ENCODE data around the gene KCNA10.

The KCNA10 gene

DNA sequence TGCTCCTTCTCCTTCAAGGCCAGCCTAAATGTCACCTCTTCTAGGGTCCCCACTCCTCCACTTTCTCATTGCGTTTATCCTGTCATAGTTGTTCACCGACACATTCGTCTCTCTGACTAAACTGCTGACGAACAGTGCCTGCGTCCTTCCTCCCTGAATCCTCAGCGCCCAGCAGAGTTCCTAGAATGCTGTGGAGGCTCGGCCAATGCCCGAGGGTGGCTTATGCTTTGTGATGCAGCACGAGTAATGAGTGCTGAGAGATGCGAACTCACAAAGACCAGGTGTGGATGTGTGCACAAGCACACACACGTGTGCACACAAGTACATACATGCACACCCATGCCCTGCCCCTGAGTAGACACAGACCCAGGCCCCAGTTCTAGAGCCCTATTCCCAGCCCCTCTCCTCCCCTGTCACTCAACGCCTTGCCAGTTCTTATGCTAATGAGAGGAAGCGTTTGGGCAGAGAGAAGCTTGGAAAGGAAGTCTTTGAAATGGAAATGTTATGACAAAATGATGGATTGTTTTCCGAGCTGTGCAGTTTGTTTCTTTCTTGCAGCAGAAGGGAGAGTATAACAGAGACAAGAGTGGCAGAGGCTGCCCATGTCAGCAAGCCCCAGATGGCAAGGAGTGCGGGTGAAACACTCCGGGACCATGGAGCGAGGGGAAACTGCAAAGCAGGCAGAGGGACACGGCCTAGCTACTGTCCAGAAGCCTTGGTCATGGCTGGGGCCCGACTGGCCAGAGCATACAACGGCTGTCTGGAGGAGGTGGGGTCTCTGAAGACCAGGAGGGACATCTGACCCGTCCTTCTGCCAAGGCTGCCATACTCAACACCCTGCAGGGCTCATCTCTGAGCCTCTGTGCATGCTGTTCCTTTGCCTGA lies 24.2 kb downstream of the KCNA10 start:
- Histone ChIP-seq H3K4me3 (ENCODE audit: low read depth, low read length) (no peak overlapping the region), H3K27ac (ENCODE audit: extremely low read depth, low read depth, low read length) (no peak overlapping the region), H3K36me3 (ENCODE audit: control insufficient read depth in 2 of 2, insufficient read depth in 1 of 2, low read length in 2 of 2) (no peaks in the 10 kb centered on the region), H3K4me1 (ENCODE audit: control insufficient read depth, insufficient read depth, low read length) (no peaks in the 10 kb centered on the region), H3K9me3 (ENCODE audit: control insufficient read depth, insufficient read depth, low read depth, low read length) (no peaks in the 10 kb centered on the region)
- ChIA-PET POLR2A (no interaction called here), CTCF (interaction anchor here (0.5 to 7.7 kb wide), 36 partner anchors 9 to 654 kb away, joined by 3 to 241 read pairs (median 6); partner anchors contain the start of genes KCNC4 and LAMTOR5)
- no peak for TF ChIP-seq ZNF214 (tag by site-specific recombination; IDR thresholded peaks at IDR 0.05; ENCODE audit: borderline replicate concordance)
- no peak for TF ChIP-seq ZNF311 (tag by site-specific recombination; IDR thresholded peaks at IDR 0.05; ENCODE audit: borderline replicate concordance)
- no peak for TF ChIP-seq ZNF830 (tag by site-specific recombination; IDR thresholded peaks at IDR 0.05; ENCODE audit: low read depth)
- TF ChIP-seq, protein P1, sequence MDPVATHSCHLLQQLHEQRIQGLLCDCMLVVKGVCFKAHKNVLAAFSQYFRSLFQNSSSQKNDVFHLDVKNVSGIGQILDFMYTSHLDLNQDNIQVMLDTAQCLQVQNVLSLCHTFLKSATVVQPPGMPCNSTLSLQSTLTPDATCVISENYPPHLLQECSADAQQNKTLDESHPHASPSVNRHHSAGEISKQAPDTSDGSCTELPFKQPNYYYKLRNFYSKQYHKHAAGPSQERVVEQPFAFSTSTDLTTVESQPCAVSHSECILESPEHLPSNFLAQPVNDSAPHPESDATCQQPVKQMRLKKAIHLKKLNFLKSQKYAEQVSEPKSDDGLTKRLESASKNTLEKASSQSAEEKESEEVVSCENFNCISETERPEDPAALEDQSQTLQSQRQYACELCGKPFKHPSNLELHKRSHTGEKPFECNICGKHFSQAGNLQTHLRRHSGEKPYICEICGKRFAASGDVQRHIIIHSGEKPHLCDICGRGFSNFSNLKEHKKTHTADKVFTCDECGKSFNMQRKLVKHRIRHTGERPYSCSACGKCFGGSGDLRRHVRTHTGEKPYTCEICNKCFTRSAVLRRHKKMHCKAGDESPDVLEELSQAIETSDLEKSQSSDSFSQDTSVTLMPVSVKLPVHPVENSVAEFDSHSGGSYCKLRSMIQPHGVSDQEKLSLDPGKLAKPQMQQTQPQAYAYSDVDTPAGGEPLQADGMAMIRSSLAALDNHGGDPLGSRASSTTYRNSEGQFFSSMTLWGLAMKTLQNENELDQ (tag by site-specific recombination; IDR thresholded peaks at IDR 0.05; ENCODE audit: low read depth), result no peak
- no peak for TF ChIP-seq ZNF660 (tag by site-specific recombination; IDR thresholded peaks at IDR 0.05)
- TF ChIP-seq, protein P2, sequence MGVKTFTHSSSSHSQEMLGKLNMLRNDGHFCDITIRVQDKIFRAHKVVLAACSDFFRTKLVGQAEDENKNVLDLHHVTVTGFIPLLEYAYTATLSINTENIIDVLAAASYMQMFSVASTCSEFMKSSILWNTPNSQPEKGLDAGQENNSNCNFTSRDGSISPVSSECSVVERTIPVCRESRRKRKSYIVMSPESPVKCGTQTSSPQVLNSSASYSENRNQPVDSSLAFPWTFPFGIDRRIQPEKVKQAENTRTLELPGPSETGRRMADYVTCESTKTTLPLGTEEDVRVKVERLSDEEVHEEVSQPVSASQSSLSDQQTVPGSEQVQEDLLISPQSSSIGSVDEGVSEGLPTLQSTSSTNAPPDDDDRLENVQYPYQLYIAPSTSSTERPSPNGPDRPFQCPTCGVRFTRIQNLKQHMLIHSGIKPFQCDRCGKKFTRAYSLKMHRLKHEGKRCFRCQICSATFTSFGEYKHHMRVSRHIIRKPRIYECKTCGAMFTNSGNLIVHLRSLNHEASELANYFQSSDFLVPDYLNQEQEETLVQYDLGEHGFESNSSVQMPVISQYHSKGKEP (tag by site-specific recombination; IDR thresholded peaks at IDR 0.05), result no peak
- no peak for TF ChIP-seq ZEB2 (tag by site-specific recombination; IDR thresholded peaks at IDR 0.05)
- no peak for TF ChIP-seq ZNF488 (tag by site-specific recombination; IDR thresholded peaks at IDR 0.05)
- no peak for TF ChIP-seq IKZF3 (tag by site-specific recombination; IDR thresholded peaks at IDR 0.05)
- no peak for TF ChIP-seq ZNF292 (tag by site-specific recombination; IDR thresholded peaks at IDR 0.05; ENCODE audit: borderline replicate concordance, low read depth)
- no peak for TF ChIP-seq ZBTB48 (tag by site-specific recombination; IDR thresholded peaks at IDR 0.05)
- TF ChIP-seq ZSCAN23 (tag by site-specific recombination; IDR thresholded peaks at IDR 0.05), result no peak
- no peak for TF ChIP-seq ZBTB20 (tag by site-specific recombination; IDR thresholded peaks at IDR 0.05)

DNA sequence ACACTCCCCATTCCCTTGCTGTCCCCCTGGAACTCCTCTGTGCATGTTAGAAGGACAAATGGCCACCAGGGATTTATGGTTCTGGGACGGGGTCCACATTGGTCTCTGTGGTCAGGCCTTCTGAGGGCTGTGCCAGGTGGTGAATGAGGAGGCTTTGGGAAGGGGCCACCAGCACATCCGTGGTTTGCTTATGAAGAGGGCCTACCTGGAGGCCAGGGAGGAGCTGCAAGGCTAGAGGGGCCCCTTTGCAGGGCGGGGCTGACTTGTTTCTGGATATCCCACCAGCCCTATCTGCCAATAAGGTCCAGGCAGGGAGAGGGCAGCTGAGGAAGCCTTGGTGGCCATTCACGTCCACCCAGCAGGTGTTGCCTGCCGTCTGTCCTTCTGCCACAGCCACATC lies 24.9 kb downstream of the KCNA10 start:
- no peak overlapping the region for H3K27ac ChIP-seq (ENCODE audit: extremely low read depth, low read depth, low read length)
- H3K4me1 ChIP-seq (ENCODE audit: control insufficient read depth, insufficient read depth, low read length), result no peaks in the 10 kb centered on the region
- no peaks in the 10 kb centered on the region for H3K9me3 ChIP-seq (ENCODE audit: control insufficient read depth, insufficient read depth, low read depth, low read length)
- ChIA-PET POLR2A (no interaction called here), CTCF (interaction anchor here (0.9 to 7.7 kb wide), 4 partner anchors 30 to 289 kb away, joined by 3 to 241 read pairs (median 126); partner anchors contain the start of gene KCNC4)
- H3K4me3 ChIP-seq (ENCODE audit: low read depth, low read length), result no peak overlapping the region
- no peaks in the 10 kb centered on the region for H3K36me3 ChIP-seq (ENCODE audit: control insufficient read depth in 2 of 2, insufficient read depth in 1 of 2, low read length in 2 of 2)
- TF ChIP-seq SP7 (tag by site-specific recombination; IDR thresholded peaks at IDR 0.05) (no peak), KLF17 (tag by site-specific recombination; IDR thresholded peaks at IDR 0.05) (no peak), YY2 (tag by site-specific recombination; IDR thresholded peaks at IDR 0.05) (no peak), MEIS1 (CRISPR knock-in tag; IDR thresholded peaks at IDR 0.05; ENCODE audit: borderline replicate concordance) (no peak), ZNF362 (tag by site-specific recombination; IDR thresholded peaks at IDR 0.05) (no peak), ZNF521 (tag by site-specific recombination; IDR thresholded peaks at IDR 0.05) (no peak), ZNF558 (tag by site-specific recombination; IDR thresholded peaks at IDR 0.05) (no peak), ZNF266 (tag by site-specific recombination; IDR thresholded peaks at IDR 0.05; ENCODE audit: low read depth) (no peak), ZNF624 (tag by site-specific recombination; IDR thresholded peaks at IDR 0.05) (no peak)
- TF ChIP-seq, protein P3, sequence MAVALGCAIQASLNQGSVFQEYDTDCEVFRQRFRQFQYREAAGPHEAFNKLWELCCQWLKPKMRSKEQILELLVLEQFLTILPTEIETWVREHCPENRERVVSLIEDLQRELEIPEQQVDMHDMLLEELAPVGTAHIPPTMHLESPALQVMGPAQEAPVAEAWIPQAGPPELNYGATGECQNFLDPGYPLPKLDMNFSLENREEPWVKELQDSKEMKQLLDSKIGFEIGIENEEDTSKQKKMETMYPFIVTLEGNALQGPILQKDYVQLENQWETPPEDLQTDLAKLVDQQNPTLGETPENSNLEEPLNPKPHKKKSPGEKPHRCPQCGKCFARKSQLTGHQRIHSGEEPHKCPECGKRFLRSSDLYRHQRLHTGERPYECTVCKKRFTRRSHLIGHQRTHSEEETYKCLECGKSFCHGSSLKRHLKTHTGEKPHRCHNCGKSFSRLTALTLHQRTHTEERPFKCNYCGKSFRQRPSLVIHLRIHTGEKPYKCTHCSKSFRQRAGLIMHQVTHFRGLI (tag by site-specific recombination; IDR thresholded peaks at IDR 0.05), result no peak
- TF ChIP-seq, protein P4, sequence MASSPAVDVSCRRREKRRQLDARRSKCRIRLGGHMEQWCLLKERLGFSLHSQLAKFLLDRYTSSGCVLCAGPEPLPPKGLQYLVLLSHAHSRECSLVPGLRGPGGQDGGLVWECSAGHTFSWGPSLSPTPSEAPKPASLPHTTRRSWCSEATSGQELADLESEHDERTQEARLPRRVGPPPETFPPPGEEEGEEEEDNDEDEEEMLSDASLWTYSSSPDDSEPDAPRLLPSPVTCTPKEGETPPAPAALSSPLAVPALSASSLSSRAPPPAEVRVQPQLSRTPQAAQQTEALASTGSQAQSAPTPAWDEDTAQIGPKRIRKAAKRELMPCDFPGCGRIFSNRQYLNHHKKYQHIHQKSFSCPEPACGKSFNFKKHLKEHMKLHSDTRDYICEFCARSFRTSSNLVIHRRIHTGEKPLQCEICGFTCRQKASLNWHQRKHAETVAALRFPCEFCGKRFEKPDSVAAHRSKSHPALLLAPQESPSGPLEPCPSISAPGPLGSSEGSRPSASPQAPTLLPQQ (tag by site-specific recombination; IDR thresholded peaks at IDR 0.05), result no peak
